Measurements from ENCODE around the gene PDE6B.

DNA sequence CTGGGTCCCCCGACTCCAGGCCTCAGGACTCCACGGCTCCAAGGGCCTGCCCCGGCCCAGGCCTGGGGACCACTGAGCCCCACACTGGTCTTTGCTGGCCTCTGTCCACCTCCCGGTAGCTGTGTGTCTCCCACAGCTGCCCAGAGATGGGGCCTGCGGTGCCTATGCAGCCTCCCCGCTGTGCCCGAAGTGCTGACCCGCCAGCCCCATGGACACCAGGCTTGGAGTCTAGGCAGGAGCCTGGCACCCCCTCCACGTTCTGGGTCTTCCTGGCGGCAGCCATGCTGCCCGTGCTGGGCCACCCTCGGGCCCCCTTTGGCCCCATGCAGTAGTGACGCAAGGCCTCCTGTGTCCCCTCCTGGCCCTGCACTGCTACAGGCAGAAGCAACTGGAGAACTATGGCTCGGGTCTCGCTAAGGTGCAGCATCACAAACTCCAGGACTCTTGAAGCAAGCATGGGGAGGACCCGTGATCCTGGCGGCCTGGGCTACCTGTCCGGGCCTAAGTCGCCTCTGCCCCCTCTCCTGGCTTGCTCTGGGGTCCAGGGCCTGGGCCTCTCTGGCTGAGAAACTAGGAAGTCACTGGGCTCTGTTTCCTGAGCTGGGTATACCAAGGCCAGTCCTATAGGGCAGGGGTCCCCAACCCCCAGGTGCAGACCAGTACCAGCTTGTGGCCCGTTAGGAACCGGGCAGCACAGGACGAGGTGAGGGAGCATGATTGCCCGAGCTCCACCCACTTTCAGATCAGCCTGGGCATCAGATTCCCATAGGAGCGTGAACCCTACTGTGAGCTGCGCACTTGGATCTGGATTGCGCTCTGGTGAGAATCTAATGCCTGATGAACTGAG, 49.9 kb downstream of the PDE6B start:
- no peak for TF ChIP-seq POLR2AphosphoS5 (IDR thresholded peaks at IDR 0.05)
- TF ChIP-seq CTCF (IDR thresholded peaks at IDR 0.05) = no peak
- no peak for TF ChIP-seq POLR2A (IDR thresholded peaks at IDR 0.05)
- no peak for TF ChIP-seq EP300 (IDR thresholded peaks at IDR 0.05)
